Smooth muscle cell of the umbilical artery (primary cell): Measurements from ENCODE around the gene PRKCG. TPM values are rescaled to one million over a fixed set of nuclear protein-coding genes. Genes with fewer than 3 reads are reported as not detected.

Source experiments
- total RNA-seq: library from RNA; depleted of rRNA; stranded (reverse); fragments of >200 nt; gene quantifications from 2 replicates; pipeline ENCODE4 v1.2.3, GENCODE V29; 2014

Gene PRKCG
- total RNA-seq: 0.30 TPM in 1 of 2 replicates, not detected in the other

DNA sequence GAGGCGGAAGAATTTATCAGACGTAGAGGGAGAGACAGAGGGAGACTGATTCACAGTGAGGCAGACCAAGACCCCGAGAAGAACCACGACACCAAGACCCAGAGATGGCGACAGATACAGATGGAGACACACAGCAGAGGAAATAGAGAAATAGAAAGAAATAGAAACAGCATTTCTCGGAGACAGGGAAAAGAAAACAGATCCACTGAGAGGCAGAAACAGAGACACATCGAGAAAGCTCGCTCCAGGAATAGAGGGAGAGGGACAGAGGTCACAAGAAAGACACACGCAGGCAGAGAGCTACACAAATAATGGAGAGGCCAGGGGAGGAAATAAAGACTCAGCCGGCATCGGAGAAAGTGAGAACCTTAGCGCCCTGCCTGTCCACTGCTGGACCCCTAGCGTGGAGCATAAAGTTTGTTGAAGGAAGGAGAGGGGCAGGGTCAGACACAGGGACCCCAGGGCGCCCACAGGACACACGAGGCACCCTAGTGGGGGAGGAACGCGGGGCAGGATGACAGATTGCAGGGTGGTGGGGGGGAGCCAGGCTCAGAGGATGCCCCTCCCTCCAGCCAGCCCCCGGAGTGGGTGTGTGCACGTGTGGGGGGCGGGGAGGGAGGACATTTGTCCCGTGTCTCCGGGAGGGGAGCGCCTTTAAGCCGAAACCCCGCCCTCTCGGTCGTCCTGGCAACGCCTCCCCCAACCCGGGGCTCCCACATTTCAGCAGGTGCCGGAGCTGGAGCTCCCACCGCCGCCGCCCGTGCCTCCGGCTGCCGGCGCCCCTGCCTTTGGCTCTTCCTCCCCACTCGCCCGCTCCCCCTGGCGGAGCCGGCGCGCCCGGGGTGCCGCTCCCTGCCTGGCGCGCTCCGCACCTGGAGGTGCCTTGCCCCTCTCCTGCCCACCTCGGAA is at the start of gene PRKCG:
PRKCG (plus strand) TSS at position 716 of the 909 bp plus-strand sequence. CDS start 298 bp downstream, outside the sequence.

DNA sequence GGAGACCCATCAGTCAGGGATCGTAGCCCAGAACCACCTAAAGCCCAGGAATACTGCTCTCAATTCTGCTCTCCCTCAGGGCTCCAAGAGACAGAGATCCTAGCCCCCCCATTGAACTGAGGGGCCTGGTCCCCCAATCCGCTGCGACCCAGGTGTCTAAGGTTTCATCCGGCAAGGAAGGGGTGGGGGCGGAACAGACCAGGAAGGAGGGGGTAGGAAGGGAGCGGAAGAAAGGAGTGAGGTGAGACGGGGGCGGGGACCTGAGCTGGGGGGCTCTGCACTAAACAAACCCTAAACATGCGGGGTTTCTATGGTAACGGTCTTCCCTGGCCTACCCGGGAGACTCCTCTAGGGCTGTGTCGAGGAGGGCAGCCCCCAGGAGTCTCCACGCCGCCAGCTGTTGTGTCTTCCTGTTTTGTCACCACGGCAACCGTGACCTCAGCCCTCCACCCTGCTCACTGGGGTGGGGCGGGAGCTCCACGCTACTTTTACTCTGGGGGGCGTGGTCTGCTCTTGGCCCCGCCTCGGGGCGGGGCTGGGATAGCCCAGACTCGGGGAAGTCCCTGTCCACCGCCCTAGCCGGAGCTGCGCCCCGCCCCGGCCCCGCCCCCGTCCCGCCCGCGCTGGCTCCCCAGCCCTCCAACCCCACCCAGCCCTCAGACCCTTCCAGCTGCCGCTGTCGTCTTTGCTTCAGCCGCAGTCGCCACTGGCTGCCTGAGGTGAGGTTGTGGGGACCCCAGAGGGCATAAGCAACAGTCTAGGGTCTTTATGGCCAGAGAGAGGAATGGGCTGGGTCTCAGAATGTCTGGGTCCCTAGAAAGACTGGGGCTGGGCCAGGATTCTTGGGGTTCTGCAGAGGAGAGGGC is 14.5 kb upstream of the PRKCG start, which contains the start of gene MYADM:
MYADM (plus strand) TSS at position 659 of the 866 bp plus-strand sequence. CDS start 5,647 bp downstream, outside the sequence.

GRCh38 chr19:53908935-53909415 is 27.0 kb downstream of the PRKCG start, which contains the start of gene CACNG7:
Gene CACNG7, plus strand, starts transcription at chr19:53909278. Its CDS starts 3,554 bp downstream, at chr19:53912832.

Other genes with a start within 250 kb of the PRKCG start
- gene NLRP12, start 57.9 kb upstream of the PRKCG start, total RNA-seq: under 0.01 TPM in 1 of 2 replicates, not detected in the other
- 8.9 and 21.8 TPM in 2 replicates for gene MYADM, start 14.3 kb upstream of the PRKCG start, total RNA-seq
- gene CACNG7, start 27.1 kb downstream of the PRKCG start, total RNA-seq: 1.1 and 4.2 TPM in 2 replicates
- gene CACNG8, start 80.7 kb downstream of the PRKCG start, total RNA-seq: 0.23 and 0.59 TPM in 2 replicates
- not detected in 2 replicates for gene CACNG6, start 109.4 kb downstream of the PRKCG start, total RNA-seq
- not detected in 2 replicates for gene VSTM1, start 181.7 kb downstream of the PRKCG start, total RNA-seq
- not detected in 2 replicates for gene TARM1, start 199.2 kb downstream of the PRKCG start, total RNA-seq
- gene OSCAR, start 218.6 kb downstream of the PRKCG start, total RNA-seq: 0.78 TPM in 1 of 2 replicates, not detected in the other
- gene NDUFA3, start 220.7 kb downstream of the PRKCG start, total RNA-seq: 8.8 and 9.5 TPM in 2 replicates
- gene TFPT, start 233.5 kb downstream of the PRKCG start, total RNA-seq: 9.1 and 18.1 TPM in 2 replicates
- 37.1 and 60.9 TPM in 2 replicates for gene PRPF31, start 233.6 kb downstream of the PRKCG start, total RNA-seq